HEK293 (cell line): ENCODE data around the gene ZMPSTE24.

Experiments used
- KLF16 ChIP-seq: fragments of 450-650 bp; formaldehyde crosslinking; IDR thresholded peaks from 2 replicates; pipeline ENCODE4 v1.5.1; 2017; ENCODE audit warnings: missing biosample characterization, missing genetic modification characterization
- KLF17 ChIP-seq: fragments of 450-650 bp; formaldehyde crosslinking; IDR thresholded peaks from 2 replicates; pipeline ENCODE4 v1.5.1; 2016; ENCODE audit warnings: missing biosample characterization, missing genetic modification characterization
- OSR2 ChIP-seq: fragments of 450-650 bp; formaldehyde crosslinking; IDR thresholded peaks from 2 replicates; pipeline ENCODE4 v1.5.1; 2016; ENCODE audit warnings: missing biosample characterization, missing genetic modification characterization
- PATZ1 ChIP-seq: fragments of 450-650 bp; formaldehyde crosslinking; IDR thresholded peaks from 2 replicates; pipeline ENCODE4 v1.5.1; 2016; ENCODE audit warnings: missing biosample characterization, missing genetic modification characterization
- PRDM4 ChIP-seq: fragments of 450-650 bp; formaldehyde crosslinking; IDR thresholded peaks from 2 replicates; pipeline ENCODE4 v1.5.1; 2017; ENCODE audit warnings: missing biosample characterization, missing genetic modification characterization
- ZBTB10 ChIP-seq: fragments of 450-650 bp; formaldehyde crosslinking; IDR thresholded peaks from 2 replicates; pipeline ENCODE4 v1.5.1; 2016; ENCODE audit warnings: missing biosample characterization, missing genetic modification characterization
- ZFP41 ChIP-seq: fragments of 450-650 bp; formaldehyde crosslinking; IDR thresholded peaks from 2 replicates; pipeline ENCODE4 v1.5.1; 2016; ENCODE audit warnings: missing biosample characterization, missing genetic modification characterization, borderline replicate concordance
- ZFP69B ChIP-seq: fragments of 450-650 bp; formaldehyde crosslinking; IDR thresholded peaks from 2 replicates; pipeline ENCODE4 v1.5.1; 2016; ENCODE audit warnings: missing biosample characterization, missing genetic modification characterization
- ZNF155 ChIP-seq: fragments of 450-650 bp; formaldehyde crosslinking; IDR thresholded peaks from 2 replicates; pipeline ENCODE4 v1.5.1; 2016; ENCODE audit warnings: missing biosample characterization, missing genetic modification characterization
- ZNF157 ChIP-seq: fragments of 450-650 bp; formaldehyde crosslinking; IDR thresholded peaks from 2 replicates; pipeline ENCODE4 v1.5.1; 2016; ENCODE audit warnings: missing biosample characterization, missing genetic modification characterization
- ZNF18 ChIP-seq: fragments of 450-650 bp; formaldehyde crosslinking; IDR thresholded peaks from 2 replicates; pipeline ENCODE4 v1.5.1; 2016; ENCODE audit warnings: missing biosample characterization, missing genetic modification characterization
- ZNF292 ChIP-seq: fragments of 450-650 bp; formaldehyde crosslinking; IDR thresholded peaks from 2 replicates; pipeline ENCODE4 v1.5.1; 2016; ENCODE audit warnings: low read depth, missing biosample characterization, missing genetic modification characterization, borderline replicate concordance
- ZNF354C ChIP-seq: fragments of 450-650 bp; formaldehyde crosslinking; IDR thresholded peaks from 2 replicates; pipeline ENCODE4 v1.5.1; 2016; ENCODE audit warnings: missing biosample characterization, missing genetic modification characterization, low read depth, borderline replicate concordance
- ZNF362 ChIP-seq: fragments of 450-650 bp; formaldehyde crosslinking; IDR thresholded peaks from 2 replicates; pipeline ENCODE4 v1.5.1; 2016; ENCODE audit warnings: missing biosample characterization, missing genetic modification characterization
- ZNF37A ChIP-seq: fragments of 450-650 bp; IDR thresholded peaks from 2 replicates; pipeline ENCODE4 v1.5.1; 2018; ENCODE audit warnings: missing biosample characterization, missing genetic modification characterization
- ZNF398 ChIP-seq: fragments of 450-650 bp; formaldehyde crosslinking; IDR thresholded peaks from 2 replicates; pipeline ENCODE4 v1.5.1; 2017; ENCODE audit warnings: missing biosample characterization, missing genetic modification characterization
- ZNF473 ChIP-seq: fragments of 450-650 bp; formaldehyde crosslinking; IDR thresholded peaks from 2 replicates; pipeline ENCODE4 v1.5.1; 2017; ENCODE audit warnings: missing biosample characterization, missing genetic modification characterization
- ZNF514 ChIP-seq: fragments of 450-650 bp; formaldehyde crosslinking; IDR thresholded peaks from 2 replicates; pipeline ENCODE4 v1.5.1; 2016; ENCODE audit warnings: missing biosample characterization, missing genetic modification characterization
- ZNF521 ChIP-seq: fragments of 450-650 bp; formaldehyde crosslinking; IDR thresholded peaks from 2 replicates; pipeline ENCODE4 v1.5.1; 2017; ENCODE audit warnings: missing biosample characterization, mild to moderate bottlenecking, missing genetic modification characterization
- ZNF548 ChIP-seq: fragments of 450-650 bp; formaldehyde crosslinking; IDR thresholded peaks from 2 replicates; pipeline ENCODE4 v1.5.1; 2016; ENCODE audit warnings: missing biosample characterization, missing genetic modification characterization
- ZNF660 ChIP-seq: fragments of 450-650 bp; IDR thresholded peaks from 2 replicates; pipeline ENCODE4 v1.5.1; 2018; ENCODE audit warnings: missing biosample characterization, mild to moderate bottlenecking, missing genetic modification characterization
- ZNF830 ChIP-seq: fragments of 450-650 bp; IDR thresholded peaks from 2 replicates; pipeline ENCODE4 v1.5.0; 2018; ENCODE audit warnings: missing biosample characterization, missing genetic modification characterization, low read depth, mild to moderate bottlenecking, moderate library complexity
- ZNF837 ChIP-seq: fragments of 450-650 bp; formaldehyde crosslinking; IDR thresholded peaks from 2 replicates; pipeline ENCODE4 v1.5.1; 2016; ENCODE audit warnings: missing biosample characterization, missing genetic modification characterization

The ZMPSTE24 gene

GRCh38 chr1:40257688-40258444, at the start of gene ZMPSTE24 (continued):
- TF ChIP-seq ZNF837 (tag by site-specific recombination) (0 out of 2 replicates have a peak, but pooled peaks have one; percentile 71), ZNF292 (tag by site-specific recombination) (no peak), ZNF362 (tag by site-specific recombination) (no peak), ZFP41 (tag by site-specific recombination) (0 out of 2 replicates have a peak, but pooled peaks have one; percentile 88), PATZ1 (tag by site-specific recombination) (peak; percentile 100), ZNF830 (tag by site-specific recombination) (no peak), KLF16 (tag by site-specific recombination) (peak; percentile 100), PRDM4 (tag by site-specific recombination) (peak; percentile 85), ZNF157 (no peak), ZNF18 (tag by site-specific recombination) (peak; percentile 44; the same call in 1 of the 2 replicates), ZNF473 (tag by site-specific recombination) (no peak), ZNF660 (tag by site-specific recombination) (peak; percentile 99), ZFP69B (tag by site-specific recombination) (peak; percentile 97), ZNF521 (tag by site-specific recombination) (no peak), ZNF155 (no peak), ZNF548 (tag by site-specific recombination) (no peak), ZNF354C (tag by site-specific recombination) (no peak), OSR2 (peak; percentile 60; the same call in 1 of the 2 replicates), ZNF37A (tag by site-specific recombination) (no peak), ZBTB10 (tag by site-specific recombination) (peak; percentile 71), ZNF514 (tag by site-specific recombination) (no peak), ZNF398 (tag by site-specific recombination) (peak; percentile 59), KLF17 (tag by site-specific recombination) (peak; percentile 100)
